Smooth muscle cell of bladder (primary cell): Measurements from ENCODE around the gene NAPG. TPM values are rescaled to one million over a fixed set of nuclear protein-coding genes. Genes with fewer than 3 reads are reported as not detected.

ENCODE experiments used
- total RNA-seq: library from RNA; depleted of rRNA; stranded (reverse); fragments of >200 nt; gene quantifications from 2 replicates; pipeline ENCODE4 v1.2.3, GENCODE V29; 2014

NAPG gene
- 38.8 and 40.4 TPM in 2 replicates for total RNA-seq

DNA sequence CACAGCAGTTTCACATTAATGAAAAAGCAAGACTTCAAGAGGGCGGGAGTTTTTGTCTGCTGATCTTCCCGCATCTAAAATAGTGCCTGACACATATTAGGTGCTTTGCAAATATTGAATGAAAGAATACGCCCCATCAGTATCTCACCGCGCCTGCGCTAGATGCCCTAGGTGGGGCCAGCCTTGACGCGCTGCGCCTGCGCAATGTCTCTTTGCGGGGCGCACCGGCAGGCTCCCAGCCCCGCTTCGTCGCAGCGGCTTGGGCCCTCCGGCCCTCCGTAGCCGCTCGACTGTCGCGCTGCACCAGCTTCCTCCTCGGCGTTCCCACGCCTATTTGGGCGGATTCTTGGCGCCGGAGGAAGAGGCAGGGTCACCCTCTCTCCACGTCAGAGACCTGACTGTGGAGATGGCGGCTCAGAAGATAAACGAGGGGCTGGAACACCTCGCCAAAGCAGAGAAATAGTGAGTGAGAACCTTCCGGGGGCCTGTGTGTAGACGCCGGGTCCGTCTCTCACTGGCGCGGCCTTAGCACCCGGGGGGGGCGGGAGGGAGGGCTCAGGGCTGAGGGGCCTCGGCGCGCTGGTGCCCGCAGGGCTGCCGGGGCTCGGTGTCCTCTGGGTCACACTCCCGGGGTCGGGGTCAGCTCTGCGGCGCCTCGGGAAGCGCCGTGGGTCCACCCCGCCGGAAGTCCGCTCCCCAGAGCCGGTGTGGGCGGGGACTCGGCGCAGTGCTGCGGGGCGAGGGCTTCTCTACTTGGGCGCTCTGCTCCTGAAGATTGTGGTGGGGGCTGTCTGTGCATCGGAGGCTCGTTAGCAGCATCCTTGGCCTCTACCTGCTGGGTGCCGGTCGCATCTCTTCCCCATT is at the start of gene NAPG:
Gene NAPG, plus strand, starts transcription at position 331 of the 864 bp plus-strand sequence. Its CDS starts 76 bp downstream, at position 407.

Other genes with a start within 250 kb of the NAPG start
- gene APCDD1, start 71.4 kb upstream of the NAPG start, total RNA-seq: 0.09 and 1.1 TPM in 2 replicates